Hepatocyte (in vitro differentiated cells): Measurements from ENCODE around the gene ARHGAP1.

Experiments
- EZH2 ChIP-seq: fragments of 200-600 bp; sonication (generic); IDR thresholded peaks from 2 replicates; pipeline ENCODE4 v1.6.1; 2016; ENCODE audit warnings: antibody characterized with exemption, mild to moderate bottlenecking, borderline replicate concordance
- TF ChIP-seq, protein P1 (sequence below): fragments of 200-600 bp; sonication (generic); IDR thresholded peaks from 2 replicates; pipeline ENCODE4 v1.5.1; 2016; ENCODE audit warnings: antibody characterized with exemption, mild to moderate bottlenecking; ENCODE audit not compliant: poor library complexity

DNA sequence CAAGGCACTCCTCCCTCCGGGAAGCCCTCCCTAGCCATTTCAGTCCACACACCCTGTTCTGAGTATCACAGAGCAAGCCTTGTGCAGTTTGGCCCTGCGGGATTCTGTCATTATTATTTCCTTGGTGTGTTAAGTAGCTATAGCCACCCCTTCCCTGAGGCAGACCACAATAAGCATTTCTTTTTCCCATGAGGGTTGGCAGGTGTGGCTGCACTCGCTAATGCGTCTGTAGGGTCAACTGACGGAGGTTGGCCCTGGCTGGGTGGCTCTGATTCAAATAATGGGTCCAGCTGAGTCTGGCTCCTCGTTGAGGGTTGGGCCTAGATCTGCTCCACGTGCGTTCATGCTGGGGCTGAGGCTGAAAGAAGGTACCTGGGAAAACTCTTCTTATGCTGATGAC lies 23.7 kb upstream of the ARHGAP1 start:
- TF ChIP-seq, protein P1, sequence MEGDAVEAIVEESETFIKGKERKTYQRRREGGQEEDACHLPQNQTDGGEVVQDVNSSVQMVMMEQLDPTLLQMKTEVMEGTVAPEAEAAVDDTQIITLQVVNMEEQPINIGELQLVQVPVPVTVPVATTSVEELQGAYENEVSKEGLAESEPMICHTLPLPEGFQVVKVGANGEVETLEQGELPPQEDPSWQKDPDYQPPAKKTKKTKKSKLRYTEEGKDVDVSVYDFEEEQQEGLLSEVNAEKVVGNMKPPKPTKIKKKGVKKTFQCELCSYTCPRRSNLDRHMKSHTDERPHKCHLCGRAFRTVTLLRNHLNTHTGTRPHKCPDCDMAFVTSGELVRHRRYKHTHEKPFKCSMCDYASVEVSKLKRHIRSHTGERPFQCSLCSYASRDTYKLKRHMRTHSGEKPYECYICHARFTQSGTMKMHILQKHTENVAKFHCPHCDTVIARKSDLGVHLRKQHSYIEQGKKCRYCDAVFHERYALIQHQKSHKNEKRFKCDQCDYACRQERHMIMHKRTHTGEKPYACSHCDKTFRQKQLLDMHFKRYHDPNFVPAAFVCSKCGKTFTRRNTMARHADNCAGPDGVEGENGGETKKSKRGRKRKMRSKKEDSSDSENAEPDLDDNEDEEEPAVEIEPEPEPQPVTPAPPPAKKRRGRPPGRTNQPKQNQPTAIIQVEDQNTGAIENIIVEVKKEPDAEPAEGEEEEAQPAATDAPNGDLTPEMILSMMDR: no peak
- TF ChIP-seq EZH2: no peak
